GM19397 (cell line): Measurements from ENCODE around the gene SAP130.
"Not testable (repeated sequence)": the region's sequence is repeated elsewhere in the genome, so short reads cannot be mapped to it uniquely, and the experiment has no call there.

ENCODE experiments used
- ATAC-seq: cut with Tn5 transposase; IDR thresholded peaks from one replicate; pipeline ENCODE4 v1.9.1; 2021; ENCODE audit warnings: mild to moderate bottlenecking, moderate library complexity; ENCODE audit not compliant: unreplicated experiment

Gene SAP130

DNA sequence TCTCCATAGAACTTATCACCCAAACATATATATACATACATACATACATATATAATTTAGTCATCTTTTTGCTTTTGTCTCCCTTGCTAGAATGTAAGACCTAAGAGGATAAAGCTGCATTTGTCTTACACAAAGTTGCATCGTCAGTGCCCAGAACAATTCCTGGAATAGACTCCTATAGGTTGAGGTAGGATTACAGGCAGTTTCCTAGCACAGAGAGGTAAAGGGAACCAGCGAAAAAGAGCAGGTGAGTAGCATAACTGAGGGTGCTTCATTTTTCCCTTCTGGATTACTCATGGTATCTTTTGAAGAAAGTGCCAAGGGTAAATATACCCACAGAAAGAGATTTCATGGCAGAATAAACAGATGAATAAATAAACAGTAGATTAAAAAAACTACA lies 74.0 kb downstream of the SAP130 start:
- no peak for ATAC-seq

DNA sequence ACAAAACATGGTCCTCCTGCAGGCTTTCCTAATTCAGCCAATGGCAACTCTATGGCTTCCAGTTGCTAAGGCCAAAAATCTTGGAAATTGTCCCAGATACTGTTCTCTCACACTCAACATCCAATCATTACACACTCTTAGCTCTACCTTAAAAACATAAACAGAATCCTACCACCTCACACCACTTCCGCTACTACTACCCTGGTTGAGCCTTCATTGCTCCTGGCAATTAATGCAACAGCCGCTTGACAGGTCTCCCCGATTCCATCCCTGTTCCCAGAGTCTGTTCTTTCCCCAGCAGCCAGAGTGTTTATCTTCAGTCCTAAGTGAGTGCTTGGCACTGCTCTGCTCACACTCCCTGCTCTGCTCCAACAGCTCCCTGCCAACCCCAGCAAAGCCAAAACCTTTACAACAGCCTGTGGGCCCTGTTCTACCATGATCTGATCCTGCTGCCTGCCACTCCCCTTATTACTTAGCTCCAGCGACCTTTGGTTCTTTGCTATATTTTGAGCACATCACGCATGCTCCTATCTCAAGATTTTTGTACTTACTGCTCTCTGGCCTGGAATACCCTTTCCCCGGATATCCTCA lies 74.6 kb downstream of the SAP130 start:
- ATAC-seq, result no peak

DNA sequence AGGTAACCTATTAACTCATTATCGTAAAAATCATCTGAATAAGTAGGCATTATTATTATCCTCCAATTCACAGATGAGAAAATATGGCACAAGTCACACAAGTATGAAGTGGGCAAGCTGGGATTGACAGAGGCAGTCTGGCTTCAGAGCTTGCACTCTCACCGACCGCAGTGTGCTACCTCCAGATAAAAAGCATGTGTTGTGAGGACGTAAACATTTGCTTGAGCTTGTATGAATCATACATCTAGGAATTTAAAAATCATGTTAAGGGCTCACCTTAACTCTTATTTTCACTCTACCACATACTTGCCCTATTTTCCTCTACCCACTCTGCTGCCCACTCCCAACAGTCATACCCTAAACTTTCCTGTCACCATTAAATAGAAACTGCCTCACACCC lies 76.8 kb downstream of the SAP130 start:
- no peak for ATAC-seq

DNA sequence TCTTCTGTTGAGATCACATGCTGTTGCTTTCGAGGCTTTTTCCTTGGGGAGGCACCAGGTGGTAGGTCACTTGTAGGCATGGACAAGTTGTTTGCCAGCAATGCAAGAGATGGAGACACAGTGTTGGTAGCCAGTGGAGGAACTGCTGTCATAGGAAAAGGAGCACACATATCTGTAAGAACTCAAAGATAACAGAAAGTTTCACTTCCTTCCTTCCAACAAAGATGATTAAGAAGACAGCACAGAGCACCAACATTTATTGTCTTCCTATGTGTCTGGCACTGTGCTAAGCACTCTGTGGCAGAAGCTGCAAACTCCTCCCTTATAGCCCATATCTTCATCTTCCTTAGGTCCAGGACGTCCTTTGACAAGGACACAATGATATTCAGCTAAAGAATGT lies 77.6 kb downstream of the SAP130 start:
- no peak for ATAC-seq

DNA sequence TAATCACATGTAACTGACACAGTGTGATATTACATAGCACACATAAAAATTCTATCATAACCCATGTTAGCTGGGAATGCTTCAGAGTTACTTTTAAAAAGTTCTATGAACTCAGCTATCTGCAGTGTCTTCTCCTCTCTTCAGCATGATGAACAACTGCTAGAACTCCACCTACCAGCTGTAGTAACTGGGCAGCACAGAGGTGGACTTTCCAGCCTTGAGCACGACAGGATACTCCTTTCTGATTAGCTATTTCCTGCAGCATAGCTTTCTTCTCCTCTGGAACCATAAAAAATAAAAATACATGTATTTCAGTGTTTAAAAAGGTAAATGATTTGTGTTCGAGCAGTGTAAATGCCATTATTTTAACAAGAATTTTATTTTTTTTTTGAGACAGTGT lies 82.6 kb downstream of the SAP130 start:
- no peak for ATAC-seq

DNA sequence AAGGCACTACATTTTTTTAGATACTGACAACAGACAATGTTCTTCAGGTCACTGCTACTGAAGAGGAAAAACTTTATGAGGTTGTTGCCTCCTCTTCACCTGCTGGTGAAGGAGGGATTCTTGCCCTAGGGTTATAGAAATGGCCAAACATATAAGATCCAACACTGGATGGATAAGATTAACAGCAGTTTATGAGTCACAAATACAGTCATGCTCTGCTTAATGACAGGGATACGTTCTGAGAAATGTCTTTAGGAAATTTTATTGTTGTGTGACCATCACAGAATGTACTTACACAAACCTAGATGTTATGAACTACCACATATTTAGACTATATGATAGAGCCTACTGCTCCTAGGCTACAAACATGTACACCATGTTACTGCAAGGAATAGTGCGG lies 84.7 kb downstream of the SAP130 start:
- no peak for ATAC-seq

DNA sequence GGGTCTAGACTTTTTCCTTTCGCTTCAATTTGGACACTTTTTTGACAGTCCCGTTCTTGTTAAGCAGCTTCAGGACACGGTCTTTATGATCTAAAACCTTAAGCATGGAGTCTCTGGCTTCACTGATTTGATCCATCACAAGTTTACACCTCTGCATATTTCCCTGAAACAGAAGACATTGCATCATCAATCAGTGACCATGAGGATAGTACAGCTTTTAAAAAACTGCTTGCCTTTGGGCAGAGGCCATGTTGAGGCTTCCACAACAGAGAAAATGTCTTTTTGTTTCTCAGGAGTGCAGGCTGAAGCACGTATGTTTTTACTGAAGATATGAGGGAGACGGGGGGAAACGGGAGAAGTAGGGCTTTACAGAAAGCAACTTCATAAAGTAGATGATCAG lies 85.9 kb downstream of the SAP130 start:
- ATAC-seq, result no peak

DNA sequence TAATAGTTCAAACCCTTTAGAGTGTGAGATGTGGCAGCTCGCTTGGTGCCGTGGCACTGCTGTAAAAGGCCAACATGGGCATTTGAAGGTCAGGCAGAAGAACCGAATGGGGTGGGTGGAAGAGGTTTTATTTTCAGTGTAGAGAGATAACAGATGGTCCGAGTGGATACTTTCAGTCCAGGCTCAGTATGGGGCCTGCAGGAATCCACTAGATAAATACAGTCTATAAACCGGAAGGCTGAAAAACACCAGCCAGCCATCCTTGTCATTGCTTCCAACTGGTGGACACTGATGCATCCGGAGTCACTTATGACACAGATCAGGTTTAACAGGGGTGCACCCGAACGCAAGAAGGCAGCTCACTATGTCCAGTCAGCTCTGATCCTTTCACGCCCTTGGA lies 86.4 kb downstream of the SAP130 start:
- no peak for ATAC-seq

DNA sequence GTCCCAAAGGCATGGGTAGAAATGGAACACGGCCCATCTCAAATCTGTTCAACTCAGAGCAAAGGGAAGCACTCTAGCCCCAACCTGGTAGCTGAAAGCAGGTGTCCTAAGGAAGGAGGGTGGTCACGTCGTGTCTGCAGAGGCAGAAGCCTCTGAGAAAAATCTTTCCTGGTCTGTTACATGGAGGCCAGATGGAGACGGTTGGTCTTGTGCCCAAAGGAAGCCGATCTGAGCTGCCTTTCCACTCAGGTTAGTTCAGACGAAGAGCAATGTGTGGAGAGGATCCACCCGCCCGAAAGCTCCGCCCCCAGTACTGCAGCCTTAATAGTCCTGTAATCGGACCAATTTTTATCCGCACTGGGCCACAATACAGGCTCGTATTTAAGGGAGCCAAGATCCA lies 87.2 kb downstream of the SAP130 start:
- no peak for ATAC-seq

DNA sequence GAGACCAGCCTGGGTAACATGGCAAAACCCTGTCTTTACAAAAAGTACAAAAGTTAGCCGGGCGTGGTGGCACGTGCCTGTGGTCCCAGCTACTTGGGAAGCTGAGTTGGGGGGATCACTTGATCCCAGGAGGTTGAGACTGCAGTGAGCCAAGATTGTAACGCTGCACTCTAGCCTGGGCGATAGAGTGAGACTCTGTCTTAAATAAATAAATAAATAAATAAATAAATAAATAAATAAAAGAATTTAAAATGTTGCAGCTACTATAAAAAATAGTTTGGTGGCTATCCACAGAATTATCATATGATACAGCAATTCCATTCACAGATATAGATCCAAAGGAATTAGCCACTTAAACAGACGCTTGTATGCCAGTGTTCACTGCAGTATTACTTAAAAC lies 92.5 kb downstream of the SAP130 start:
- no peak for ATAC-seq

DNA sequence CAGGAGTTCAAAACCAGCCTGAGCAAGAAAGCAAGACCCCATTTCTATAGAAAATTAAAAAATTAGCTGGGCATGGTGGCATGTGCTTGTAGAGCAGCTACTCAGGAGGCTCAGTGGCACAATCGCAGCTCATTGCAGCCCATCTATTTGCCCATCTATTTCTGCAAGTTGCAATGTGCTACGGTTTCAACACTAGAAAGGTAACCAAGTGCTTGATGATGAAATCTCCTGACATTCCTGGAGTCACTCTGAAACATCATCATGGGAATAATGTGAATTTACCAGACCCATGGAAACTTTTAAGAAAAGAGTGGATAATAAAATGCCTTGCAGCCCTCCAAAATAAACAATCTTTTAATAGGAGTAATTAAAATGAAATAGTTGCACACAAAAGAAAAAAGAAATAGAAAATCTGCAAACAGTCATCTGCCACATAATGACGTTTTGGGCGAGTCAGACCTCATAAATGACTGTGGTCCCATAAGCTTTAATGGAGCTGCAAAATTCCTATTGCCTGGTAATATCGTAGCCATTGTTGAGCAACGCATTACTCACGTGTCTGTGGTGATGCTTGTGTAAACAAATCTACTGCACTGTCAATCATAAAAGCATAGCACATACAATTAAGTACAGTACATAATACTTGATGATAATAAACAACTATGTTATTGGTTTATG lies 95.5 kb downstream of the SAP130 start:
- no peak for ATAC-seq

DNA sequence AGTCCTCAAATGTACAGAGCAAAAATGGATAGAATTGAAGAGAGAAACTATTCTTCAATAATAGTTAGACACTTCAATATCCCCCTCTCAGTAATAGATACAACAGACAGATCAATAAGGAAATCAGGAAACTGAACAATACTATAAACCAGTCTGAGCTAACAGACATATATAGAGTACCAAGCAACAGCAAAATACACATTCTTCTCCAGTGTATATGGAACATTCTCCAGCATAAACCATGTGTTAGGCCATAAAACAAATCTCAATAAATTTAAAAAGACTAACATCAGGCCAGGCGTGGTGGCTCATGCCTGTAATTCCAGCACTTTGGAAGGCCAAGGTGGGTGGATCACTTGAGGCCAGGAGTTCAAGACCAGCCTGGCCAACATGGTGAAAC lies 98.4 kb downstream of the SAP130 start:
- no peak for ATAC-seq

DNA sequence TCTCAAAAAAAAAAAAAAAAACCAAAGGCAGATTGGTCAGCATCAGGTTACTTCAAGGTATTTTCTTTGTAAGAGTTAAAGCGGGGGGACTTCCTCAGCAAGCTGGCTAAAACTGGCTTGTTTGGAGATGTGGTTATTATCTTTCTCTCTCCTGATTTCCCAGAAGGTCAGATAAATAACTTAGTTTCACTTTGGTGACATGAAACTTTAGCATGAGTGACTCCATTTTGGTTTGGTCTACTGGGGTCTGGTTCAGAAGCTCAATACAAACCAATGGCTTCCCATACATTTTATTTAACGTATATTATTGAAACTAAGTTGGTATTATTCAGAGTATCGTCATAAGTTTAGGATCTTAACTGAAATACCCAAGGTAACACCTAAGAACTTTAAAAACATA lies 100.5 kb downstream of the SAP130 start:
- no peak for ATAC-seq

DNA sequence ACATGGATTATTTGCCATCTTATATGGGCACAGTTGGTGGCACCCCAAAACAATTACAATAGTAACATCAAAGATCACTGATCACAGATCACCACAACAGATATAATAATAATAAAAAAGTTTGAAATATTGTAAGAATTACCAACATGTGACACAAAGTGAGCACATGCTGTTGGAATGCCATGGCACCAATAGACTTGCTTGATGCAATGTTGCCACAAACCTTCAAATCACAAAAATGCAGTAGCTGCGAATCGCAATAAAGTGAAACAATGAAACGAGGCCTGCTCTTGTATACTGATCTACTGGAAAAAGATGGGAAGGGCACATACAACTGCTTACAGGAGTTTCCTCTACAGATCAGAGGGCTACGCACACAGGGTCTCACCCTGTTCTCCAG lies 109.9 kb downstream of the SAP130 start:
- ATAC-seq, result no peak

DNA sequence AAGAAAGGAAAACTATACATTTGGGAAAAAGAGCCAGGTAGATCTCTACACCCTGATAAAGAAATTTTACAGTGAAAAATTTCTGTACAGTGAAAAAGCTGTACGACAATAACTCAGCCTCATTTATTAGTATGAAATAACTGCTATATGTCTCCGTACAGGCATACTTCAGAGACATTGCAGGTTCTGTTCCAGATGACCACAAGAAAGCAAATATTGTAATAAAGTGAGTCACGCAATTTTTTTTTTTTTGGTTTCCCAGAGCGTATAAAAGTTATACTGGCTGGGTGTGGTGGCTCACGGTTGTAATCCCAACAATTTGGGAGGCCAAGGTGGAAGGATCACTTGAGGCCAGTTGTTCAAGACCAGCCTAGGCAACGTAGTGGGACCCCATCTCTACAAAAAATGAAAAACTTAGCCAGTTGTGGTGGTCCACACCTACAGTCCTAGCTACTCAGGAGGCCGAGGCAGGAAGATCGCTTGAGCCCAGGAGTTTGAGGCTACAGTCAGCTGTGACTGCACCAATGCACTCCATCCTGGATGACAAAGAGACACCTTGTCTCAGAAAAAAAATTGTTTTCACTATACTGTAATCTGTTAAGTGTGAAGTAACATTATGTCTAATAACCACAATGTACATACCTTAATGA lies 113.9 kb downstream of the SAP130 start:
- no peak for ATAC-seq

DNA sequence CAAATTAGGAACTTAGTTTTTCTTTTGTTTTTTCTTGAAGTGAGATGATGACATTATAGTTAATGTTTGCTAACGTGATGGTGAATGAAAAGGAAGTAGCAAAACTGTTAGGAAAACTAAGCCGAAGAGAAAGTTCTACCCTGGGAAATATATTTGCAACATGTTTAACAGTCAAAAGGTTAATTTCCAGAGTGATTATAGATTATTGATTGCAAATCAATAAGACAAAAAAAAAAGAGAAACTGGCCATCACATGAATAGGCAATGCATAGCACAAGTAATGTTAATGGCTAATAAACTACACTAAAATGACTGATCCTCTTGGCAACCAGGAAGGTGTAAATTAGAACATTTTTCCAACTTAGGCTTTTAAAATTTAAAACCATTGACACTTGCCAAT lies 116.1 kb downstream of the SAP130 start:
- ATAC-seq, result no peak

DNA sequence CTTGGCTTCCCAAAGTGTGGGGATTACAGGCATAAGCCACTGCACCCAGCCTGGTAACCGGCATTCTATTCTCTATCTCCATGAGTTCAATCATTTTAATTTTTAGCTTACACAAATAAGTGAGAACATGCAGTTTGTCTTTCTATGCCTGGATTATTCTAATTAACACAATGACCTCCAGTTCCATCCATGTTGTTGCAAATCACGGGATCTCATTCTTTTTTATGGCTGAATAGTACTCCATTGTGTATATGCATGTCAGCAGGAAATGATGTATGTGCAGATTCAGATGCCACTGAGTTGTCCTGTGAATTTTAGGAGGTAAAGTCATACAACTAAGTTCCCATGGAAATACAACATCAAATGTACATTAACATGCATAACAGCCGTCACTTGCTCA lies 117.4 kb downstream of the SAP130 start:
- ATAC-seq, result no peak

DNA sequence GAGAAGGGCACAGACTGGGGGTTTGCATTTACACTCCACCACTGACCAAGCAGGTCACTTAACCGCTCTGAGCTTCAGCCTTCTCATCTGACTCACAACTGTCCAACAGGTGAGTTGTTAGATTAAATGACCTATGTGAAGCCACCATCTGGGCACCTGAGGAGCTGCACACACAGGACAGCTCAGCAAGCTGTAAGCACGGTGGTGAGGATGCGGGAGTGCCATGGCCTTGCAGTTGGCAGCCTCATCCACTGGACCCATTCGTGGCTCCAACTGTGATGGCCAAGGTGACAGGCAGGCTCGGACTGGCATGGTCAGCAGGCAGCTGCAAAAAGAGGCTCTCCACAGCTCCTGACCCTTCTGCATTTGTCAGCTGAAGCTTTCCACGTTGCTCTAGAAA lies 118.8 kb downstream of the SAP130 start:
- no peak for ATAC-seq

DNA sequence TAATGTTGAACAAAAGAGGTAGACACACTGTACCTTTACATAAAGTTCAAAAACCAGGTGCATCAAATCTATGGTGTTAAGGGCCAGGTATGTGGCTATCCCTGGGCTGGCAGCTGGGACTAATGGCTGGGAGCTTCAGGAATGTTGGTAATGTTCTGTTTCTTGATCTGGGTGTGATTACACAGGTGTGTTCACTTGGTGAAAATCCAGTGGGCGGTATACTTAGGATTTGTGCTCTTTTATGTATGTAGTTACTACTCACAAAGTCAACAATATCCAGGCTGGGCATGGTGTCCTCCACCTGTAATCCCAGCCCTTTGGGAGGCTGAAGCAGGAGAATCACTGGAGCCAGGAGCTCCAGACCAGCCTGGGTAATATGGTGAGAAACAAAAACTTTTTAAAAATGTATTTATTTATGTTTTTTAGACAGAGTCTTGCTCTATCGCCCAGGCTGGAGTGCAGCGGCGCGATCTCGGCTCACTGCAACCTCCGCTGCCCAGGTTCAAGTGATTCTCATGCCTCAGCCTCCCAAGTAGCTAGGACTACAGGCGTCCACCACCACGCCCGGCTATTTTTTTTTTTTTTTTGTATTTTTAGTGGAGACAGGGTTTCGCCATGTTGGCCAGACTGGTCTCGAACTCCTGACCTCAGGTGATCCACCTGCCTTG lies 120.0 kb downstream of the SAP130 start:
- ATAC-seq, result not testable (repeated sequence)

DNA sequence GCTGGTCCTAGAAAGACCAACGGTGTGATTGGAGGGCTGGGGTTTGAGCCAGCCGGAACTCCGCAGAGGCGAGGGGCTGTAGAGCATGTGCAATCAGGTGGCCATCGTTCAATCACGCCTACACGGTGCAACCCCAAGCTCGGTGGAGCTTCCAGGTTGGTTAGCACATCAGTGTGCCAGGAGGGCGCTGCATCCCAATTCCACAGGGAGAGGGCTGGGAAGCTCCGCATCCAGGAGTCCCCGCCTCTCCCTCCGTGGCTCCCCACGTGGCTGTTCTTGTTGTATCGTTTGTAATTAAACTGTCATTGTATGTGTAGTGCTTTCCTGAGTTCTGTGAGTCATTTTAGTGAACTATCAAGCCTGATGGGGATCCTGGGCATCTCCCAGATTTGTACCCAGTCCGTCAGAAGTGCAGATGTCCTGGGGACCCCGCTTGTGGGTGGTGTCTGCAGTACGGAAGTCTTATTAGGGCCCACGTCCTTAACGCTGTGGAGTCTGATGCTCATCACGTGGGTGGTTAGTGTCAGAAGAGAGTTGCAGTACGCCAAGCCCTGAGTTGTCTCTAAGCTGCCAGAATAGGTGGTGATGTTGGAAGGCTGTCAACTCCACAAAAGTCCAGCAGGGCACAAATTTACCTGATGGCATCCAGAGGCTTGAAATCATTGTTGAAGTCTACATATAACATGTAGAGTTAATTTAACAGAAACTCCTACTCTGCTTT lies 121.5 kb downstream of the SAP130 start:
- no peak for ATAC-seq

DNA sequence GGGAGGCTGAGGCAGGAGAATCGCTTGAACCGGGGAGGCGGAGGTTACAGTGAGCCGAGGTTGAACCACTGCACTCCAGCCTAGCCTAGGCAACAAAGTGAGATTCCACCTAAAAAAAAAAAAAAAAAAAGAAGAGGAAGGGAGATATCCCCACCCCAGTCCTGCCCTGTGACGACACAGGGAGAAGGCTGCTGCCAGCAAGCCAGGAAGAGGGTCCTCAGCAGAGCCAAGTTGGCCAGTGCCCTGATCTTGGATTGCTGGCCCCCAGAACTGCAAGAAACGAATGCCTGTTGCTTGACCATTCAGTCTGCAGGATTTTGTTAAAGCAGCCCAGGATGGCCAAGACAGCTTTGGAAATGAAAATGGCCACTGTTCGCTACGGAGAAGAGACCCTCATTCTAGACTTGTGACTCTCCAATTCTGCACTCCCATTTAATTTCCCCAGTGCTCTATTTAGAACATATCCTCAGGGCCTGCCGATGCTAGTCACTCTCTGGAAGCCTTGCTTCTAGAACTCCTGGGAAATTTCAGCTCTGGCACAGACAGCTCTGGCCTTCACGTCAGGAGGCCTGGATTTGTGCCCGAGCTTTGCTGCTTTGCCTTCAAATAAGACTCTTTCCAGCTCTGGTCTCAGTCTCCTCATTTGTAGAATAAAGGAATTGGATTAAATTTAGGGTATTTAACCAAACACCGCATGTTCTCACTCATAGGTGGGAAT lies 126.4 kb downstream of the SAP130 start:
- no peak for ATAC-seq
